Smooth muscle cell (in vitro differentiated cells): ENCODE measurements around the gene RHEX. TPM values are rescaled to one million over a fixed set of nuclear protein-coding genes. Genes with fewer than 3 reads are reported as not detected.

Experiments used
- DNase-seq: peaks from one replicate; lab custom pipeline; 2025; ENCODE audit not compliant: unreplicated experiment; lab: John Stamatoyannopoulos, UW
- H2AFZ ChIP-seq: fragments of 200-600 bp; sonication (generic); 2 replicates; pipeline ENCODE4 v1.6.0; 2016; ENCODE audit warnings: antibody characterized with exemption, low read depth, mild to moderate bottlenecking
- H3F3A ChIP-seq: fragments of 200-600 bp; sonication (generic); 2 replicates; pipeline ENCODE4 v1.6.0; 2017; ENCODE audit warnings: antibody characterized with exemption, low read depth
- H3K27ac ChIP-seq: fragments of 200-600 bp; sonication (generic); 2 replicates; pipeline ENCODE4 v1.5.1; 2016; ENCODE audit warnings: low read depth, mild to moderate bottlenecking
- H3K27me3 ChIP-seq: fragments of 200-600 bp; sonication (generic); 2 replicates; pipeline ENCODE4 v1.6.1; 2016; ENCODE audit warnings: low read depth, mild to moderate bottlenecking
- H3K36me3 ChIP-seq: fragments of 200-600 bp; sonication (generic); 2 replicates; pipeline ENCODE4 v1.5.1; 2016; ENCODE audit warnings: low read depth
- H3K4me1 ChIP-seq: fragments of 200-600 bp; sonication (generic); 2 replicates; pipeline ENCODE4 v1.5.1; 2016; ENCODE audit warnings: low read depth
- H3K4me2 ChIP-seq: fragments of 200-600 bp; sonication (generic); 2 replicates; pipeline ENCODE4 v1.6.0; 2016; ENCODE audit warnings: mild to moderate bottlenecking
- H3K4me3 ChIP-seq: fragments of 200-600 bp; sonication (generic); 2 replicates; pipeline ENCODE4 v1.5.1; 2016; ENCODE audit warnings: mild to moderate bottlenecking
- H3K79me2 ChIP-seq: fragments of 200-600 bp; sonication (generic); 2 replicates; pipeline ENCODE4 v1.6.0; 2016; ENCODE audit warnings: low read depth, mild to moderate bottlenecking
- H3K9ac ChIP-seq: fragments of 200-600 bp; sonication (generic); 2 replicates; pipeline ENCODE4 v1.6.0; 2016; ENCODE audit warnings: low read depth
- H3K9me3 ChIP-seq: fragments of 200-600 bp; sonication (generic); replicated peaks from 2 replicates; pipeline ENCODE4 v1.5.1; 2016; ENCODE audit warnings: low read depth
- H4K20me1 ChIP-seq: fragments of 200-600 bp; sonication (generic); 2 replicates; pipeline ENCODE4 v1.6.0; 2016; ENCODE audit warnings: low read depth
- CTCF ChIP-seq: fragments of 200-600 bp; sonication (generic); IDR thresholded peaks from 2 replicates; pipeline ENCODE4 v1.5.1; 2017; ENCODE audit warnings: borderline replicate concordance, mild to moderate bottlenecking, antibody characterized with exemption; ENCODE audit not compliant: insufficient read depth, poor library complexity, severe bottlenecking
- WGBS: methylation state at CpG from one replicate; pipeline ENCODE4 v1.1.7; 2016; ENCODE audit warnings: low lambda C conversion rate; 5-methylcytosine and 5-hydroxymethylcytosine counted together
- polyA plus RNA-seq: library from polyadenylated mRNA; unstranded; fragments of >200 nt; fragmentation: Nextera tagmentation; extraction: Ambion mirVana; gene quantifications from 2 replicates; pipeline ENCODE4 v1.2.1, GENCODE V29; 2016
- total RNA-seq: library from RNA; depleted of rRNA; stranded (reverse); fragments of >200 nt; gene quantifications from 2 replicates; pipeline ENCODE4 v1.2.3, GENCODE V29; 2014

RHEX gene
- total and polyA plus RNA-seq, 2 experiments from 2014 or later: not detected

GRCh38 chr1:206012086-206012859 lies 40.7 kb upstream of the RHEX start:
- H3K9me3 ChIP-seq: no peaks in the 10 kb centered on the region
- H3K4me1 ChIP-seq: no peaks in the 10 kb centered on the region
- H3K27ac ChIP-seq: no peak overlapping the region
- no peaks in the 10 kb centered on the region for H3K27me3 ChIP-seq
- H3F3A ChIP-seq: no peaks in the 10 kb centered on the region
- DNase-seq: no peak
- H3K4me3 ChIP-seq: no peak overlapping the region
- H3K79me2 ChIP-seq: no peaks in the 10 kb centered on the region
- TF ChIP-seq CTCF: no peak
- whole genome bisulfite sequencing: 82% methylated on average over 17 of the region's 17 CpGs
- no peak overlapping the region for H3K9ac ChIP-seq
- no peaks in the 10 kb centered on the region for H4K20me1 ChIP-seq
- no peaks in the 10 kb centered on the region for H3K36me3 ChIP-seq
- H2AFZ ChIP-seq: no peak overlapping the region
- no peak overlapping the region for H3K4me2 ChIP-seq

GRCh38 chr1:206013026-206013795 lies 39.8 kb upstream of the RHEX start:
- no peaks in the 10 kb centered on the region for H3K79me2 ChIP-seq
- H3K9ac ChIP-seq: no peak overlapping the region
- no peaks in the 10 kb centered on the region for H3F3A ChIP-seq
- 96% methylated on average over 6 of the region's 6 CpGs for WGBS
- no peaks in the 10 kb centered on the region for H3K36me3 ChIP-seq
- no peak overlapping the region for H3K27ac ChIP-seq
- no peak for TF ChIP-seq CTCF
- DNase-seq: no peak
- H3K4me2 ChIP-seq: no peak overlapping the region
- H3K27me3 ChIP-seq: no peaks in the 10 kb centered on the region
- no peaks in the 10 kb centered on the region for H4K20me1 ChIP-seq
- no peaks in the 10 kb centered on the region for H3K9me3 ChIP-seq
- no peak overlapping the region for H2AFZ ChIP-seq
- no peaks in the 10 kb centered on the region for H3K4me1 ChIP-seq
- H3K4me3 ChIP-seq: no peak overlapping the region

GRCh38 chr1:206014601-206015000 lies 38.4 kb upstream of the RHEX start:
- TF ChIP-seq CTCF: no peak
- H3K9ac ChIP-seq: no peak overlapping the region
- no peak overlapping the region for H2AFZ ChIP-seq
- DNase-seq: no peak
- H4K20me1 ChIP-seq: no peaks in the 10 kb centered on the region
- WGBS: 75% methylated on average over 5 of the region's 5 CpGs
- no peaks in the 10 kb centered on the region for H3K36me3 ChIP-seq
- no peaks in the 10 kb centered on the region for H3K9me3 ChIP-seq
- no peak overlapping the region for H3K27ac ChIP-seq
- no peak overlapping the region for H3K4me3 ChIP-seq
- no peaks in the 10 kb centered on the region for H3K27me3 ChIP-seq
- no peak overlapping the region for H3K4me2 ChIP-seq
- no peaks in the 10 kb centered on the region for H3K79me2 ChIP-seq
- H3F3A ChIP-seq: no peaks in the 10 kb centered on the region
- no peaks in the 10 kb centered on the region for H3K4me1 ChIP-seq
